Measurements from ENCODE around the gene KLC1. TPM values are rescaled to one million over a fixed set of nuclear protein-coding genes. Genes with fewer than 3 reads are reported as not detected.
A peak's percentile ranks its signal among the peaks of the same experiment; 100 is the strongest.

The KLC1 gene
- total and polyA plus RNA-seq, 10 of the 15 experiments (the other 5 are each of a cell fraction or from before 2014, with no cell fraction given), result 5.5 to 137 (median 76.1) TPM

- Histone ChIP-seq H3K4me1 (ENCODE audit: control insufficient read depth, insufficient read depth, low read length) (no peaks in the 10 kb centered on the region), H3K9ac (ENCODE audit: control insufficient read depth, insufficient read depth, low read length) (no peak overlapping the region), H3K4me3 (no peak overlapping the region), H3K9me3 (replicated peaks; ENCODE audit: control insufficient read depth, insufficient read depth, low read length) (no peaks in the 10 kb centered on the region), H3K79me2 (ENCODE audit: control insufficient read depth, insufficient read depth, low read length) (peaks cover 3% of the 10 kb centered on the region), H2AFZ (ENCODE audit: control insufficient read depth, low read depth, low read length) (no peak overlapping the region), H3K27me3 (replicated peaks in 1 of 2; ENCODE audit: control insufficient read depth in 2 of 2, insufficient read depth in 2 of 2, low read length in 1 of 2) (no peaks in the 10 kb centered on the region), H3K27ac (ENCODE audit: control insufficient read depth, insufficient read depth) (no peak overlapping the region), H4K20me1 (ENCODE audit: control insufficient read depth, insufficient read depth) (no peaks in the 10 kb centered on the region), H3K4me2 (ENCODE audit: control insufficient read depth, insufficient read depth) (no peak overlapping the region), H3K36me3 (ENCODE audit: control insufficient read depth in 2 of 2, insufficient read depth in 2 of 2, low read length in 1 of 2) (peaks cover 8 to 33% of the 10 kb centered on the region in 2 experiments; a peak in 3 of 4 replicates)
- FAIRE-seq (no peak), ATAC-seq (no peak), DNase-seq (ENCODE audit: low read depth, low spot score) (no peak)
- no TSS peak for BruUV-seq (replicated peaks)
- intact Hi-C loops (cut with micrococcal nuclease; ENCODE audit: unreplicated experiment), result no loop called here
- CTCF ChIA-PET, result interaction anchor here (1.3 kb wide), 1 partner anchor 28 kb away, joined by 3 read pairs; no protein-coding TSS in a partner anchor
- in situ Hi-C loops (cut with MboI), result no loop called here
- WGBS (ENCODE audit: insufficient coverage, insufficient replicate concordance, low lambda C conversion rate, missing lambda C conversion rate), result 97% methylated on average over 28 of the region's 29 CpGs
- POLR2A ChIA-PET, result no interaction called here
- SMC1A ChIA-PET (ENCODE audit: uncharacterized antibody, unreplicated experiment), result no interaction called here
- RAD21 ChIA-PET (ENCODE audit: unreplicated experiment), result no interaction called here
- no peak for TF ChIP-seq CEBPZ (IDR thresholded peaks at IDR 0.05; ENCODE audit: low read depth, low read length)
- no peak for TF ChIP-seq ZNF687 (IDR thresholded peaks at IDR 0.05)
- TF ChIP-seq HSF1 (IDR thresholded peaks at IDR 0.05; ENCODE audit: low read depth, low read length), result no peak
- no peak for TF ChIP-seq BRCA1 (IDR thresholded peaks at IDR 0.05; ENCODE audit: low read depth, low read length)
- no peak for TF ChIP-seq STAT1 (conservative IDR thresholded peaks at IDR 0.05)
- TF ChIP-seq BACH1 (IDR thresholded peaks at IDR 0.05; ENCODE audit: borderline replicate concordance), result no peak
- peak; percentile 33; the same call in 1 of the 2 replicates for TF ChIP-seq POLR2AphosphoS5 (IDR thresholded peaks at IDR 0.05; ENCODE audit: low read length)
- TF ChIP-seq ZNF207 (IDR thresholded peaks at IDR 0.05; ENCODE audit: borderline replicate concordance), result no peak
- TF ChIP-seq CHD2 (IDR thresholded peaks at IDR 0.05; ENCODE audit: borderline replicate concordance, low read depth, low read length), result no peak
- TF ChIP-seq POLR2A (IDR thresholded peaks at IDR 0.05; ENCODE audit: low read depth, low read length), result peak; percentile 58; the same call in 1 of the 2 replicates
- TF ChIP-seq NFYB (IDR thresholded peaks at IDR 0.05; ENCODE audit: insufficient read depth, low read depth, low read length), result no peak
- no peak for TF ChIP-seq SRF (IDR thresholded peaks at IDR 0.05; ENCODE audit: low read depth in 2 of 2, low read length in 2 of 2)
Measured at GRCh38 chr14:103707329-103708263, 78.6 kb downstream of the KLC1 start.

Measured in GM12878 (cell line).